ENCODE measurements around the gene TMEM213.
"Not testable (repeated sequence)": the region's sequence is repeated elsewhere in the genome, so short reads cannot be mapped to it uniquely, and the experiment has no call there.

TMEM213 gene, protein sequence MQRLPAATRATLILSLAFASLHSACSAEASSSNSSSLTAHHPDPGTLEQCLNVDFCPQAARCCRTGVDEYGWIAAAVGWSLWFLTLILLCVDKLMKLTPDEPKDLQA

DNA sequence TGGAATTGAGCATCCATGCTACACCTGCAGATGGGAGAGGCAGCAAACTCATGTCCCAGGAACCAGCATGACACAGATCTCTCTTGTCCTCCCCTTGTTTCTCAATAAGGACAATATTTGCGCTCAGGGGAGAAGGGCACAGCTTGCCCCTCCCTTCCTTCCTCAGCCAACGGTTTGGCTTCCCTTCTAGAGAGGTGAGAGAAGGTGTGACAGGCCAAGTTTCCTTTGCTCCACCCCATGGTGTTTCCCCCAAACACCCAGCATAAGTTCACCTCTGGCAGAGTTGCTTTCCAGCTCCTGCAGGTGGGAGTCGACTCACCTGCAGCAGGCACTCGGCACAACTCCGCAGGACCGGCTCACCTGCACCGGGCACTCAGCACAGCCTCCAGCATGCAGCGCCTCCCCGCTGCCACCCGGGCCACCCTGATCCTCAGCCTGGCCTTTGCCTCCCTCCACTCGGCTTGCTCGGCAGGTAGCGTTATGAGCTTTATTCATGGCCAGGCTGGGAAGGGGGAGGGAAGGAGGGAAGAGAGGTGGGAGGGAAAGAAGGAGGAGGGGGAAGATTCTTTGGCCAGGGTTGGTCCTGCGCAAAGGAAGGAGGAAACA is at the start of gene TMEM213, which contains the start of gene ATP6V0A4:
Gene TMEM213 (plus strand): TSS at position 280 of the 606 bp plus-strand sequence. CDS start 111 bp downstream, at position 391.
Gene ATP6V0A4 (minus strand): TSS at position 482 of the 606 bp plus-strand sequence. CDS start 26,949 bp downstream, outside the sequence.
- no peak for DNase-seq

GRCh38 chr7:138748666-138749065 is 49.1 kb upstream of the TMEM213 start:
- DNase-seq: no peak

GRCh38 chr7:138749960-138750359 is 47.8 kb upstream of the TMEM213 start:
- DNase-seq: no peak

- DNase-seq: no peak
These were observed 47.3 kb upstream of the TMEM213 start for GRCh38 chr7:138750473-138750872.

DNA sequence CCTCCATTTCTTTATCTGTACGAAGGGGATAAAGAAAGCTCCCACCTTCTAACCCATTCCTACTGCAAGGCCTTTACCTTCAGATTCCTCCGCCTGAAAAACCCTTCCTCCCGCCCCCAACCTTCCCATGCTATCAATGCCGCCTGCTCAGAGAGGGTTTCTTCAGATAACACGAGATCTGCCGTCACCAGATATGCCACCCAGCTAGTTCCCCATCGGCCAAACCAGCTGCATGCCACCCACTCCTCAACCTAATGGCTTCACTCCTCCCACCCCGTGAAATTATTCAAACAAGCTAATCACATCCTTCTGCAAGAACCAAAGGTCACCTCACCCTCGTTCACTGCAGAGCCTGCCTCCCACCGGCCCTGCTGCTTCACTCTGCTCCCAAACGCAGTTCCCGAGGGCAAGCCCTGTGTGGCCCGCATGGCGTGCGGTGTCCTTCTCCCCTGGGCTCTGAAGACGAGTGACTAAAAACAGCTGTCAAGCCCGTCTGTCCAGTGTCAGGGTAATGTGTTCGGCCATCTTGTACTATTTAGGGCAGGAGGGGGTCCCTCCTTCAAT is 46.8 kb upstream of the TMEM213 start:
- no peak for DNase-seq

DNA sequence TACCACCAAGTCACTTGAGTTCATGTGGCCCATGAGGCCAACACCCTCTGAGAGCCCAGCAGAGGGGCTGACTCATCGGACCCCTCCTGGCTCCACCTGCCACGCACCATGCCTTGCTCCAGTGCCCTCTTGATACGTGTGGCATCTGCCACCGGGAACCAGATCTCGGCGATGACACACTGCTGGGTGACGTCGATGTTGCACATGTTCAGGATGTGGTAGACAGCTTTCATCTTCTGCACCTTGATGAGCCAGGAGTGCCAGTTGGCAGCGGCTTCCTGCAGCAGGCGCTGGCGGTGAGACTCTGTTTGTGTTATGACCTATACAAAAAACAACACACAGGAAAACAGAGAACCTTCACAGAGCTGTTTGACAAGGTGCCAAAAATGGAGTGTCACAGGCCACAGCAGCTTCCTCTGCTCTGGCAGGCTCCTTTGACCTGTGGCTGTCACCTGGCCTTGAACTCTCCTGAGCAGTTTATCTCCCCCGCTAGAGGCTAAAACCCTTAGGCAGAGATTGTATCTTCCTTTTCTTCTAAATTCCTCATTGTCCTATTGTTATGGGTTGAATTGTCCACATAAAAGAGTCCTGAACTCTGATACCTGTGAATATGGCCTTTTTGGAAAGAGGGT is 45.2 kb upstream of the TMEM213 start:
- no peak for DNase-seq

- DNase-seq: no peak
These were observed 44.7 kb upstream of the TMEM213 start for GRCh38 chr7:138753150-138753518.

DNA sequence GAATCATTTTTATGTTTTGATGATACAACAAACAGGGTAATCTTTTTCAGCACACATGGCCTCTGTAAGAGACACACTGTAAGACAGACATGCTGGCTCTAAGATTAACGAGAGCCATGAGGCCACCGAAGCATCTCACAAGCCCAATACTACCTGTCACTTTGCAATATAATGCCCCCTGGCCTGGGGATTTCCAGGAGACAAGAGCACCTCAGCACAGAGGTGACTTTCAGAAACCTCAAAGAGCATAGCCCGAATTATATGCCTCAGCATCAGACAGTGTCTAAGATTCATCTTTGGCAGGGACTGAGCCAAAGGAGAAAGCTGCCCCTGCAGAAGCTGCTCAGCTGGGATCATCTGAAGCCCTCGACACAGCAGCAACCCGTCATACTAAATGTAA is 44.2 kb upstream of the TMEM213 start:
- DNase-seq: no peak

- no peak for DNase-seq
These were observed 42.5 kb upstream of the TMEM213 start for GRCh38 chr7:138755331-138755747.

DNA sequence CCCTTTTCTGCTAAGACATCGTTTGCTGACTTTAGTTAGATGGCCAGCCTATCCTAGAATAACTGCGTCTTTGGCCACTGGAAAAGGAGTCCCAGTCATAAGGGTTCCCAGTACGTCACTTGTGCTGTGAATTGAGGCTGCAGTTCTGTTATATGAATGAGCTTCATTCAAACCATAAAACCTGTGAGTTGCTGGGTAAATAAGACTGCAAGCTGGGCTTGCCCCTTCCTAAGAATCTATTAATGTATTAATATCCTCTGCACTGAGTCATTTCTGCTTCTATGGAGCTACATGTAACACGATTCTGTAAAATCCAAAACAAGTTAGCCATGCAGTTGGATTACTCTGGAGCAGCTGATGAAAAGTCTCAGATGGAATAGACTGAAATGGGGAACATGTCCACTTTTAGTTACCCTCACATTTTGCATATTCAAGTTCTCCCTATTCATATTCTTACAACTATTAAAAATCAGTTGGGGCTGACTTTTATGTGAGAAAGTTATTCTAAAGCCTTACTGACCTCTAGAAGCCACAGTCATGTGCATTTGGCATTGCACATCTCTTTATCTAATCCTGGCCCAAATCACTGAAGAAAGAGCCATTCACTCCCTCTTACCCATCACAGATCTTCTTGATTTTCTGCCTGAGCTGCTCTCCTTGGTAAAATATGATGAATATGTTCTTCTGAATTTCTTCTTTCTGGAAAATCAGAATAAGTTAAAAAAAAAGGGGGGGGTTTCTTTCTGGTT is 41.8 kb upstream of the TMEM213 start:
- DNase-seq: no peak

GRCh38 chr7:138756591-138757242 is 41.1 kb upstream of the TMEM213 start:
- DNase-seq: no peak

- DNase-seq: no peak
These were observed 29.6 kb upstream of the TMEM213 start for GRCh38 chr7:138768241-138768640.

DNA sequence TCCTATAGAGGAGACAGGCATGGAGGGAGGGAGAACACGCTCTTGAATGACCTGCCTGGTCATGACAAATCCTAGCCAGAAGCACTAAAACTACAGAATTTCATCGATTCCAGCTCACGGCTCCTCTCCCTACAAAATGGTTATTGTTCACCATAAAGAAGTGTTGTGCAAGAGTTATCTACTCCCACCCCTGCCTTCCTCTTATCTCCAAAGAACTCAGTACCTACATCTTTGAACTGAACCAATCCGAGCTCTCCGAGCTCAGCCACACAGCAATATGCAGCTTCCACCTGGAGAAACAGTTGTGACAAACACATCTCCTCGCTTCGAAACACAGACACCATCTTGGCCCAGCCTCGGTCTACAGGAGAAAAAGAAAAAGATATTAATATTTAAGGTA is 26.9 kb upstream of the TMEM213 start:
- no peak for DNase-seq

DNA sequence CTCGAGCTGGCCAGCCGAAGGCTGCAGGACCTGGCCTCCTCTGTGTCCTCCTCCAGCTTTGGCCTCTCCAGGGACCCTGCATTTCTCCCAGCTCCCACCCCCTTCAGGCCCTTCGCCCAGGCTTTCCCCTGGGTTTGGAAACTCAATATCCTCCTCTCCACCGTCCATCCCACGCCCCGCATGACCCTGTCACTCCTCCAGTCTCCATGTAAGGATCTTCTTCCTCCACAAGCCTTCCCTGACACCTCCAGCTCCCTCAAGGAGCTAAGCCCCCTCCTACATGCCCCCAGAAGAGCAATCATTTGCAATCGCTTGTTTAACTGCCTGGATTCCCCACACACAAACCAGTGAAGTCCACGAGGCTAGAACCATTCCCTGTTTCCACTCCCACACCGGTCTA is 24.6 kb upstream of the TMEM213 start:
- DNase-seq: no peak

GRCh38 chr7:138773817-138774216 is 24.0 kb upstream of the TMEM213 start:
- DNase-seq: no peak

- no peak for DNase-seq
These were observed 21.5 kb upstream of the TMEM213 start for GRCh38 chr7:138776166-138776833.

DNA sequence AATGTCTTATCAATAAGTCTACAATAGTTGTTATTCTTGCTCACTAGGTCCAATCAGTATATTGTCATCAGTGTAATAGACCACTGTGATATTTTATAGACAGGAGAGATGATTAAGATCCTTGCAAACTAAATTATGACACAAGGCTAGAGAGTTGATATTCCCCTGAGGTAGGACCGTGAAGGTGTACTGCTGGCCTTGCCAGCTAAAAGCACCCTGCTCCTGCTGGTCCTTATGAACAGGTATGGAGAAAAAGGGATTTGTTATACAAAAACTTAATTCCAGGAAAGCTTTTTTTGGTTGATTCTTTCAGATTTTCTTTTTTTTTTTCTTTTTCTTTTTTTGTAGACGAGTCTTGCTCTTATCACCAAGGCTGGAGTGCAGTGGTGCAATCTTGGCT is 16.8 kb upstream of the TMEM213 start:
- DNase-seq: no peak

GRCh38 chr7:138784692-138785091 is 13.1 kb upstream of the TMEM213 start:
- DNase-seq: no peak

DNA sequence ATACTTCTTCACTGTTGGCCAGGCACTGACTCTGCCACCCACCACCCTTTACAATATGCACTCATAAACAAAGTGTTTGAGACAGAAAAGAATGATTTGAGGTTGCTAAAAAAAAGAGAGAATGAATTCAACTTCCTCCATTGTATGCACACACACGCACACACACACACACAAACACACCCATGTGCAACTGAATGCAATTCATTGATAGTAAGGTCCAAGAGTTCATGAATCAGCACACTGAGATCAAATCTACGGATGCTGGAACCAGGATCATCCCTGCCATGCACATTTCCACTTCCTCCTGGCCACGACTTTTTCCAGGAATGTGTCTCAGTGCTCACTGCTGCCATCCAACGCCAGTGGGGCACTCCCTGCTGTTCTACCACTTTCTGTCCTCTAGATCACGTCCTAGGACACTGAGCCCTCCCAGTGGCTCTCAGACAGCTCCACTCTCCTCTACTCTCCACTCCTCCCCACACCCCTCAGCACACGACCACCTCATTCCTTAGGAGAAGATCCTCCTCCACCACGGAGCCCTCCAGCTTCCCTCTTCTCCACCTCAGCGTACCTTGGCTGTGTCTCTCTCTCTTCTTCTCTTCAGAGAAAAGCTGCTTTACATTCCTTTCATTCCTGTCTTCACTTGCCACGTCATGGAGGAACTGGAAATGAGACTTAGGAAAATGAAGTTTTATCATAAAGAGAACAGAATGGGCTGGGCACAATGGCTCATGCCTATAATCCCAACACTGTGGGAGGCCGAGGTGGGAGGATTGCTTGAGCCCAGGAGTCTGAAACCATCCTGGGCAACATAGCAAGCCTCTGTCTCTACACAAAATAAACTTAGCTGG is 12.0 kb upstream of the TMEM213 start:
- DNase-seq: no peak

GRCh38 chr7:138796038-138796615 is 1.7 kb upstream of the TMEM213 start:
- DNase-seq: no peak

DNA sequence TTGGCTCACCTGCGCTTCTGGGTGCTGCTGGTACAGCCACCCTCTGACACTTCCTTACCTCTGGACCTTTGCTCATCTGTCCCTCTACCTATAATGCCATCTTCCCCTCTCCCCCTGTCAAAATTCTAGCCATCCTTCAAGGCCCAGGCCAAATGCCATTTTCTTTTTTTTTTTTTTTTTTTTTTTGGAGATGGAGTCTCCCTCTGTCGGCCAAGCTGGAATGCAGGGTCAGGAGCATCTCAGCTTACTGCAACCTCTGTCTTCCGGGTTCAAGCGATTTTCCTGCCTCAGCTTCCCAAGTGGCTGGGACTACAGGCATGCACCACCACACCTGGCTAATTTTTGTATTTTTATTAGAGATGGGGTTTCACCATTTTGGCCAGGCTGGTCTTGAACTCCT is 748 bp upstream of the TMEM213 start:
- DNase-seq: not testable (repeated sequence)
